Ishikawa (cell line): ENCODE measurements around the gene COL10A1.

Source experiments
- EGR1 ChIP-seq: IDR thresholded peaks from 2 replicates; pipeline ENCODE4 v1.6.1; 2012
- EP300 ChIP-seq: IDR thresholded peaks from 2 replicates; pipeline ENCODE4 v1.6.1; 2012; ENCODE audit warnings: borderline replicate concordance
- RAD21 ChIP-seq: IDR thresholded peaks from 2 replicates; pipeline ENCODE4 v1.6.1; 2012; ENCODE audit warnings: low read depth
- TCF12 ChIP-seq: IDR thresholded peaks from 2 replicates; pipeline ENCODE4 v1.6.1; 2012; ENCODE audit warnings: low read depth
- YY1 ChIP-seq: IDR thresholded peaks from 2 replicates; pipeline ENCODE4 v1.6.1; 2012; ENCODE audit warnings: low read depth

DNA sequence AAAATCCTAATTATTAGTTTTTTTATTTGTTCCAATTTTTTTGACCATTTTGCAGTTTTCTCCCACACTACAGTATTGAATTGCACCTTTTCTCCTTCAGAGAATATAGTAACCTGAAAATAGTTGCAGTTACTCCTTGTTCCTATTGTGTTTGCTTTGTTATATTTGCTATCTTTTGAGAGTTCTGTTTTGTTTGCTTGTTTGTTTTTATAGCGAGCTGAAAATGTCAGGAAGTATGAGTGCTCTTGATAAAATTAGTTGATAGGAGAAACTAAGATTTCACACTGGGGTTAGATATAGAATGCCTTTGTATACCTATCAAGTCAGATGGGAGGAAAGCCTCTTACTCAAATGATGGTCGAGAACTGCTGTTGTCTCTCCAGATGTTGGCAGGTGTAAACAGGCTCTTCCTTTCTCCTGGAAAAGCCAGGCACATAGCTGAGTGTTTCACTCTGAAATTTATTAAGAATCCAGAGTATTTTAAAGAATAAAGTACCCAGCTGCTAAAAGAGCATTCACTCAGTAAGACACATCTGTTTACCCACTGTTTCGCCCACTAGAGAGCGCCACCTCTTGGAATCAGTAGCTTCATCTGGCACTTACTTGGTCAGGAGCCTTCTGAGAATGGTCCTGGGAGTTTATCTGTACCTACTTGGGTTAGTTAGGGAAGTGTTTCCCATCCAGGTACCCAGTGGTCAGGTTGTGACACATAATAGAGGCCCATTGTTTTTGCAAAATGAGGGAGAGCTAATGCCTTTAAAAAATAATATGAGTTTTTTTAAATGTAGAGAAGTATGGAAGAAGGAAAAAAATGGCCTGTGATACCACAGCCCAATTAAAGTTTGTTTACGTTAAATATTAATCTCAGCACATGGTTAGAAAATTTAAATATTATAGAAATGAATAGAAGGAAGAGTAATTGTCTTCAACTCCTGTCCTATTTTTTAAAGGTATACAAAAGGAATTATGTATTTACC, 14.1 kb downstream of the COL10A1 start:
- TF ChIP-seq YY1: no peak
- no peak for TF ChIP-seq EP300
- TF ChIP-seq TCF12: no peak
- peak; percentile 37 for TF ChIP-seq RAD21
- TF ChIP-seq EGR1: no peak
